ENCODE results near the gene TNIP1.

The TNIP1 gene

DNA sequence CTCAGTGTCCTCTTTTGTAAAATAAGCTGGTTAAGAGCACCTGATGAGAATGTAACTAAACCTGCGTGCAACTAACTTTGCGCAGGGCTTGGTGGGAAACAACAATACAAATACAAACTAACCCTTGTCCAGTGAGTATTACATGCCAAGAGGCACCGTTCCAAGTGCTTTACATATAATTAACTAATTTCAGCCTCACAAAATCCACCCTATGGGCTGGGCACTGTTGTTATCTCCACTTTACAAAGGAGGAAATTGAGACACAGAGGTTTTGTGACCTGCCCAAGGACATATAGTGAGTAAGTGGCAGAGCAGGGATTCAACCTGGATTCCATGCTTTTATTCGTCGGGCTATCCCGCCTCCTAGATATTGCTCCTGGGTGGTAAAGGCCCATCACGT lies 26.2 kb upstream of the TNIP1 start:
- in situ Hi-C loops (cut with HindIII; ENCODE audit: low pct_ligation_motif_present, low pct_unique_long_range_greater_than_20kb, low sequenced_read_pairs) = no loop called here
- DNase-seq = no peak

DNA sequence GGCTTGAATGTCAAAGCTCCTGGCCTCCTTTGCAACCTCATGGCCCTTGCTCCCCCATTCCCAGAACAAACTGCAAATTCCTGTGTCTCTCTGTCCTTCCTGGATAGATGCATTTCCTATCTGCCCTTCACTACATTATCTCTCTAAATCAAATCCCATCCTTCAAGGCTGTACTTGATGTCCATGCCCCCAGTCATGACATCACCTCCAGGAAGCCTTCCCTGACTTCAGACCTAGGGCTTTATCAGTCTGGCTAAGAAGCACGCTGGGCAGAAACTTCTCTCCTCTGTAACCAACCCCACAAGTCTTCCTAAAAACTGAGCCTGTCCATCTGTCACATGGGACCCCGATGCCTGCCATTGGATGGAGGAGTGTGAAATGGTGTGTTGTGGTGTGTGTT lies 25.7 kb upstream of the TNIP1 start:
- in situ Hi-C loops (cut with HindIII; ENCODE audit: low pct_ligation_motif_present, low pct_unique_long_range_greater_than_20kb, low sequenced_read_pairs) = no loop called here
- DNase-seq = no peak

DNA sequence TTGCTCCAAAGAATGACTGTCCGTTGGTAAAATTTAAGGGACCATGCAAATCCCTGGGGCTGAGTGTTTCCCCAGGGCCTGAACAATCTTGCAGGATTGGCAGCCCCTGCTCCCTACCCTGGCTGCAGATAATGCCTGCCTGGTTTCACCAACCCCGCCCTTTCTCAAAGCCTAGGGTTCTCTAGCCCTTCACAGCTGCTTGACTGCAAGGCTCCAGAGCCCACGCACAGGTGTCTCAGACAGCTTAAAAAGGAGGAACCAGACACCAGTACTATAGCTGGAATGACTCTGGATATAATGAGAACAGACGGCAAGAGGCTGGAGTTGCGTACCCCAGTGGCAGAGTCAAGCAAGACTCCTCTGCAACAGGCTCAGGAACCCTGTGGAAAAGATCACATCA lies 25.2 kb upstream of the TNIP1 start:
- in situ Hi-C loops (cut with HindIII; ENCODE audit: low pct_ligation_motif_present, low pct_unique_long_range_greater_than_20kb, low sequenced_read_pairs) = no loop called here
- no peak for DNase-seq

DNA sequence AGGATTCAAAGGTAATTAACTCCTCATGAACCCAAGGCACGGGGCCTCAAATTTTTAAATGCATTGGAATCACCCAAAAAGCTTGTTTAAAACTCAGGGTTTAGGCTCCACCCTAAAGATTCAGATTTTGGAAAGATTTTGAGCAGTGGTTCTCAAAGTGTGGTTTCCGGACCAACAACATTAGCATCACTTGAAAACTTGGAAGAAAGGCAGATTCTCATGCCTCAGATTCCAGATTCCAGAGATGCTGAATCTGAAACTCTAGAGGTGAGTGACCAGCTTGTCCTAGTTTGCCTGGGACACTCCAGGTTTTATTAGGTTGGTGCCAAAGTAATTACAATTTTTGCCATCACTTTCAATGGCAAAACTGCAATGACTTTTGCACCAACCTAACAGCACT lies 24.7 kb upstream of the TNIP1 start:
- in situ Hi-C loops (cut with HindIII; ENCODE audit: low pct_ligation_motif_present, low pct_unique_long_range_greater_than_20kb, low sequenced_read_pairs) = no loop called here
- no peak for DNase-seq

DNA sequence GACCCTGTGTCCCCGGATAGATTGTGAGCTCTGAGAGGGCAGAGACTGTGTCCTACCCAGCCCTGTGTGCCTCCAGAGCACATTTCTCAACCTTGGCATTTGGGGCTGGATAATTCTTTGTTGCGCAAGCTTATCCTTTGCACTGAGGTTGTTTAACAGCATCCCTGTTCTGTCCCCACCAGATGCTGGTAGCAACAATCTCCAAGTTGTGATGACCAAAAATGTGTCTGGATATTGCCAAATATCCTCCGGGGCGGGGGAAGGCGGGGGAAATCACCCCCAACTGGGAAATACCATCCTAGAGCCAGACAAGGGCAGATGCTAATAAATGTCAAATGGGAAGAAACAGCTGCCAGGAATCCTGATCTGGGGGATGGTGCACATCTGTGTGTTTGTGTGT lies 24.0 kb upstream of the TNIP1 start:
- DNase-seq = no peak

DNA sequence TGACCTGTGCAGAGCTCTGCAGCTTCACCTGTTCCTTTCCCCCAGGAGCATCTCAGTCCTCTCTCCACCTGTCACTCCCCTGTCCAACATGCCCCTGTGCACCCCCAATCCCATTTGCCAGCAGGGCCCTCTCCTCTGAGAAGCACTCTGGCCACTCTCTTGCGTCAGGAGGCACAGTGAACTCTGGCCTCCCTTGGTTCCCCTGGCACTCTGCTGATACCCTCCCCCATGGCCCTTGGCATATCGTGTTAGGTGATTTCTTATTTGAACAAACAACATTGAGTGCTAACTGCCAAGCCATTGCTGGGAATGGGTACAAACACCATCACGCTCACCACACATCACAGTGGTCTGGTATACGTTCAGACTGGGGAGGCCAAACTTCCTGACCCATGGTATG lies 20.9 kb upstream of the TNIP1 start:
- no peak for DNase-seq
- in situ Hi-C loops (cut with HindIII; ENCODE audit: low pct_ligation_motif_present, low pct_unique_long_range_greater_than_20kb, low sequenced_read_pairs) = no loop called here

More for the DNA sequence above, 24.0 kb upstream of the TNIP1 start:
- in situ Hi-C loops (cut with HindIII; ENCODE audit: low pct_ligation_motif_present, low pct_unique_long_range_greater_than_20kb, low sequenced_read_pairs) = no loop called here

DNA sequence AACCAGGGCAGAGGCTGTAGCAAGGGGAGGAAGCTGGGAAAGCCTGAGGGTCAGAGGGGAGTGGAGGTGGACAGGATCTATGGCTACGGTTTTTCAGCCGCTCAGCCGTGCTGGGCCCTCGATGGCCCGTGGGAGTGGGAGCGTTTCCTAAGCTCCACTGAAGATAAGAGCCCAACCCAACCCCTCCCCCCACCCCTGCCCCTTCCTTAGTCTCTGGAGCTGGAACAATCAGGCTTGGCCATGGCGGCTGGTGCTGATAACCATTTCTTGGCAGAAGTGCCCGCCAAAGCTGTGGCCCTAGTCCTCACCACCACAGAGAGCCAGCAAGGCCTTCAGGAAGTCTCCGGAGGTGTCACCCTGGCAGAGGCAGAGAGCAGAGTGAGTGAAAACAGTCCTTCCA lies 20.3 kb upstream of the TNIP1 start:
- in situ Hi-C loops (cut with HindIII; ENCODE audit: low pct_ligation_motif_present, low pct_unique_long_range_greater_than_20kb, low sequenced_read_pairs) = no loop called here

DNA sequence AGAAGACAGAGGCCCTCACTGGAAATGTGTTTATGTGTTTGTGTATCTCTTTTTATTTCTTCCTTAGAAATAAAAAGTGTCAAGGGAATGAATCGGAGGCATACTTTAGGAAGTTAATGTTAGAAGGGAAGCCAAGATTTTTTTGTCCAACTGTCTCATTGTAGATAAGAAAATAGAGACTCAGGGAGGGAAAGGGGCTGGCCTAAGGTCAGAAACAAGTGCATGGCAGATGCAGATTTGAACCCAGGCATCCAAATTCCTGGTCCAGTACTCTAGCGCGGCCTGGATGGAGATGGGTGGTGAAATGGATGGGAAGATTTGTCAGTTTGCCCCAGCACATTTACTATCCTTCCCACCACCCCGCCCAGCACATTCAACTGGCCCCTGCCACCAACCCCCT lies 19.8 kb upstream of the TNIP1 start:
- no peak for DNase-seq
- in situ Hi-C loops (cut with HindIII; ENCODE audit: low pct_ligation_motif_present, low pct_unique_long_range_greater_than_20kb, low sequenced_read_pairs) = no loop called here

More for the DNA sequence above, 20.3 kb upstream of the TNIP1 start:
- no peak for DNase-seq

DNA sequence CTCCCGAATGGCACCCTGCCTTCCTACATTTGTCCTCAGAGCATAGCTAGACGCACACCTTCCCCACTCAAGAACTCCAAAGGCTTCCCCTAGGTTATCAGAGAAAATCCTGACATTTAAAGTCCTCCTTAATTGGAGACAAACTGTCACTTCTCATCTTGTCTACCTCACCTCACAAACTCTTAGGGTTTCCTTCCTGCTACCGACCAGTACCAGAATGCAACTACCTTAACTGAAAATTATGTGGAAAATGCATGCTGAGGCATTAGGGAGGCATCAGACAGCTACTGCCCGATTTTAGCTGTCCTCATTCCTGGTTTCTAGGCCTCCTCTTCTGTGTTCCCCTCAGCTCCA lies 17.9 kb upstream of the TNIP1 start:
- no peak for DNase-seq
- in situ Hi-C loops (cut with HindIII; ENCODE audit: low pct_ligation_motif_present, low pct_unique_long_range_greater_than_20kb, low sequenced_read_pairs) = no loop called here

DNA sequence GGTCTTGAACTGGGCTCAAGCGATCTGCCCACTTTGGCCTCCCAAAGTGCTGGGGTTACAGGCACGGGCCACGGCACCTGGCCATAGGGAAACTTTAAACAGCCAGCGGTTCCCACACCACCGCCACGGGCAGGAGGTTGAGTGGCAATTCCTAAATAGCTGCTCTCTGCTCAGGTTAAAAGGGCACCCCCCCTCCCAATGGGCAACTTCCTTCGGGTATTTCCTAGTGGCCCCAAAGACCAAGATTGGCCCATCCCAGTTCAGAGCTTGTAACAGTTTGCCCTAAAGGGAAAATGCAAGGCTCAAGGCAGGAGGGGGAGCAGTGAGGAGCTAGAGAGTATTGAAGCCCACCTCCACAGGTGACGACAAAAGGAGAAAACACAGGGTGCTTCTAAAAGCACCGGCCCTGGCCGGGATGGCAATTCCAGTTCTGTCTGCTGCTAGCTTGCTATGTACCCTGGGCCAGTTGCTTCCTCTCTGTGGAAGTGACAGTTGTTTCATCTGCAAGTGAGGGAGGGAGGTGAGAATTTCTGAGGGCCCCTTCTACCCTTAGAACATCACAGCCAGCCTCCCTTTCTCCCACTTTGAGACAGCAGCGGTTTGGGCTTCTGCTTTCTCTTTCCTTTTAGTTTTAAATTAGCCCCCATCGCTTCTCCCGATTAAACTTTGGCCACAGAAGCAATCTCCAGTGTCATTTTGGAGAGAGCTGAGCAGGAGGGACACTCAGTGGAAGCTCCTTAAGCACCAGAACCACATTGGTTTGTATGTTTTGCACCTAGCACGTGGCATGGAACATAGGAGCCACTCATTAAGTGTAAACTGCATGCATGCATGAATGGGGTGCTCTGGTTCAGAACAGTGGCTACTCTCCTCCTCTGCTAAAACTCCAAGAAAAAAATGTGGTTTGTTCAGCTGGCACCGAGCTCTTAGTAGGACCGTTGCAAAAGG lies 17.3 kb upstream of the TNIP1 start:
- in situ Hi-C loops (cut with HindIII; ENCODE audit: low pct_ligation_motif_present, low pct_unique_long_range_greater_than_20kb, low sequenced_read_pairs) = no loop called here
- no peak for DNase-seq

DNA sequence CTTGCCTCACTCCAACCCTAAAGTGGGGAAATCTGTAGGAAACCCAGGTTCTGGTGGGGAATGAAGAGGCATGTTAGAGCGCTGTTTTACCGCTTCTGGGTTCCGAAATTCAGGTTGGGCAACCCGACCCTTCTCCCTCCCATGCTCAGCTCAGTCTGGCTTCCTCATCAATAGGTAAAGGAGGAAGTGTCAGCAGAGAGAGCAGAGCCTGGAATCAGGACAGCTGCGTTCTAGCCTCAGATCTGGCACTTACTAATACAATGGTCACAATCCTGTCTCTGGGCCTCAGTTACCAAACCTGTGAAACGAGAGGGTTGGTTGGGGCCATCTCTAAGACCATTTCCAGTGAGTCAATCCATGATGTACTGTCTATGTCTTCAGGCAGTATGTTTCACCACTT lies 16.2 kb upstream of the TNIP1 start:
- in situ Hi-C loops (cut with HindIII; ENCODE audit: low pct_ligation_motif_present, low pct_unique_long_range_greater_than_20kb, low sequenced_read_pairs) = no loop called here
- no peak for DNase-seq

DNA sequence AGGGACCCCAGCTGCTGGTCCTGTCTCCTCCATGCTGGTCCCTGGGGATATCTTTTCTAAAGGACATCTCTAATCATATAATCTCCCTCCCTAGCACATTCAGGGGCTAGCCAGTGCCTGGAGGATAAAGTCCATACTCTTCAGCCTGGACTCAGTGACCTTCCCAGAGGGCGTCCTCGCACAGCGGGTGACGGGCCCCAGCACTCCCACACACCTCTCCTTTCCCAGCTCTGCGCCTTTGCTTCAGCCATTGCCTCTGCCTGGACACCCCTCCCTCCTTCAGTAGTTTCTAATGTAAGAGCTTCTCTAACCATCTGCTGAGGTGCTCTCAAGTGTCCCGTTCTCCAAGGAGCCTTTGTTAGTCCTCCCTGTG lies 15.2 kb upstream of the TNIP1 start:
- in situ Hi-C loops (cut with HindIII; ENCODE audit: low pct_ligation_motif_present, low pct_unique_long_range_greater_than_20kb, low sequenced_read_pairs) = no loop called here
- DNase-seq = no peak

DNA sequence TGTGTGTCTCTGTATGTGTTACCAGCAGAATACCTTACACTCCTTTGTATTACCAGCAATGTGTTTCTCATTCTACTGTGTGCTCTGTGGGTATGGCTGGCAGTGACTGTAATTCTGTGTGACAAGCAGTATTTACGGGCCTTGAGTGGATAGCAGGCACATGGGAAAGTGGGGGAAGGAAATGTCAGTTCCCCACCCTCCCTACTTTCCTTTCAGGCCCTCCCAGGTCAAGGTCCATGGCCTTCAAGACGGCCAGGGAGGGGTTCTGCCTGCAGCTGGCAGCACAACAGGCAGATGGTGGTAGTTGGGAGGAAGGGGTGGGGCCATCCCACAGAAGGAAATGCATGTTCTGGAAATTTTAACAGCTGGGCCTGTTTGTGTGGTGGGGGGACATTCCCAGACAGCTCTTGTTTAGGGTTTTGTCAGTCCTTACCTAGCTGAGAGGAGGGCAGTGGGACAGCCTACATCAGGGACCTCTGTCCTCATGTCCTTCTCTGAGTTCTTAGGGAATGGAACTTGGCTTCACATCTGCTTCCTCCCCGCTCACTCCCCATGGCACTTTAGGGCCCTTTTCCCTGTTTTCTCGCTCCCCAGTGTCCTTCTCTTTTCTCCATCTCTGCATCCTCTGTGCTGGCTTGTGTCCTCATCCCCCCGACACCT lies 14.6 kb upstream of the TNIP1 start:
- in situ Hi-C loops (cut with HindIII; ENCODE audit: low pct_ligation_motif_present, low pct_unique_long_range_greater_than_20kb, low sequenced_read_pairs) = no loop called here
- no peak for DNase-seq

DNA sequence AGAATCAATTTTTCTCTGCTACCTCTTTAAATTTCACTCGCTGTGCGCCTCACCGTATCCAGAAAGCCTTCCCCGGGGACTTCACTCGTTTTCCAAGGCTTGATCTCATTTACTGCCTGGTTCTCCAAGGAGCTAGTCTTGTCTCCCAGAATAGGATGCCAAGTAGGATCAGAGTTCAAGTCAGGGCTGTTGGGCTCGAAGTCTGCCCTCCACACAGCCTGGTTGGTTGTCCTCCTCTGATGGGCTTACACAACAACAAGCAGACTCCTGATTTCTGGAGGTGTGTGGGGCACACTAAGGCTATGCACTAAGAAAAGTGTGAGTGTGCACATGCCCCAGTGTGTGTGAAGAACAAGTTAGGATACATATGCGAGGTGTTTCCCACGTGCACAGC lies 14.0 kb upstream of the TNIP1 start:
- no peak for DNase-seq
- in situ Hi-C loops (cut with HindIII; ENCODE audit: low pct_ligation_motif_present, low pct_unique_long_range_greater_than_20kb, low sequenced_read_pairs) = no loop called here

DNA sequence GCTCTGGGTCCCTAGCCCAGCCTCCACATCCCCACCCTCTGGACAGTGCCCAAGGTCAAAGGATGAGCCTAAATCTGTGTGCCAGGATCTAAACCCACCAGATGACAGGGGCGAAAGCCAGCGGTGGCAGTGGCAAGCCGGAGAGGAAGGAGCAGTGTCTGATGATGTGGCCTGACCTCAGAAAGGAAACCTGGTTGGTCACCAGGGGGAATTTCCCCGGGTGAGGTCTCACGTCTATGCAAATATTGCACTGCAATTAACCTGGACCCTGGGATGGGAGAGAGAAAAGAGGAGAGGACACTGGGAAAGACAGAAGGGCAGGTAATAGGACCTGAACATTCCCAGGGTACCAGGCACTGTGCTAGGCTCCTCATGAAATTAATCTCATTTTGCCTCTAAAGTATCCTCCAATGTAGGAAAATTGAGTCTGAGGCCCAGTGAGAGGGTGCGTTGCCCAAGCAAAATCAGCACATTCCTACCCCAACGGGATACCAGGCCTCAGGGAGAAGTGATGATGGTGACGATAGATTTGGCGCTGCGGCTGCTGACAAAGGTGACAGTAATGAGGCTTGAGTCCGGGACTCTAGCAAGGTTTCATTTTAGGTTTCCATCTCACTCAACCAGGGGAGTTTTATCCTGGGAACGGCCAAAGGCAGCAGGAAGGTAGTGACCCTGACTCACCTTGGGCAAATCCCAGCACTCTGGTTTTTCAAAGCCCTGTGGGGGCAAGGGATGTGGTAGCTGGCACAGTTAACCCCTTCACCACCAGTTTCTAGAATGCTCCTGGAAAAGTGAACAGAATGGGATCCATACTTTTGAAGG lies 13.4 kb upstream of the TNIP1 start:
- in situ Hi-C loops (cut with HindIII; ENCODE audit: low pct_ligation_motif_present, low pct_unique_long_range_greater_than_20kb, low sequenced_read_pairs) = no loop called here
- no peak for DNase-seq

DNA sequence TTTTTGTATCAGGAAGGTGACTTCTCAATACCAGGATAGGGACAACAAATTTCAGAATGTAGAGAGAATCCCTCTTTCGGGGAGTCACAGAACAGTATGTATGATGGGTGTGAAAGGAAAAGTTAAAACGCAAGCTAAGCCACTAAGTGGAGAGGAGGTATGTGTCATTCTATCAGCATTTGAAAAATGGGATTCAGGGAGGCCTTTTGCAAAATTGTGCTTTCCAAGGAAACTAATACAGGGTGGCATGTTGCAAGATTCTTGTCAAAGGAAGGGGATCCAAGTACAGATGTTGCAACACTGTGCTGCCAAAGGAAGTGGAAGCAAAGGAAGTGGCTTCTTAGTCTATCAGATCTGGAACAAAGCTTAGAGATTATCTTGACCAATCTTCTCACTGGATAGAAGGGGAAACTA lies 12.6 kb upstream of the TNIP1 start:
- DNase-seq = peak; percentile 91
- in situ Hi-C loops (cut with HindIII; ENCODE audit: low pct_ligation_motif_present, low pct_unique_long_range_greater_than_20kb, low sequenced_read_pairs) = no loop called here

DNA sequence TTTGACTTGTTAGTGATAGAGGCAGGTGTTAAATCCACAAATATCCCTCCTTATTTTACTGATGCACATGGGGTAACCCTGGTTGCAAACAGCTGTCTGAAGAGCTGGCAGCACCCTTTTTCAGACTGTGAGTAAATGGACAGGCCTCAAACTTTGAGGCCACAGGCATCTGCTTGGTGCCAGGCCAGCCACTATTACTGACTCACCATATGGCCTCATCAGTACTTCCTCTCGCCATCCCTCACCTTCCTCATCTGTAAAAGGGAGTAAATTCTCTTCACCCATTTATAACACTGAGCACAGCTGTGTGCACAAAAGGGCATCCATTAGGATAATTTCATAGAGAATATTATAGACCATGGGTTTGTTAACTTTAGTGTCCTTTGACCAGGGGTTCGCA lies 11.9 kb upstream of the TNIP1 start:
- in situ Hi-C loops (cut with HindIII; ENCODE audit: low pct_ligation_motif_present, low pct_unique_long_range_greater_than_20kb, low sequenced_read_pairs) = no loop called here
- DNase-seq = peak; percentile 79

DNA sequence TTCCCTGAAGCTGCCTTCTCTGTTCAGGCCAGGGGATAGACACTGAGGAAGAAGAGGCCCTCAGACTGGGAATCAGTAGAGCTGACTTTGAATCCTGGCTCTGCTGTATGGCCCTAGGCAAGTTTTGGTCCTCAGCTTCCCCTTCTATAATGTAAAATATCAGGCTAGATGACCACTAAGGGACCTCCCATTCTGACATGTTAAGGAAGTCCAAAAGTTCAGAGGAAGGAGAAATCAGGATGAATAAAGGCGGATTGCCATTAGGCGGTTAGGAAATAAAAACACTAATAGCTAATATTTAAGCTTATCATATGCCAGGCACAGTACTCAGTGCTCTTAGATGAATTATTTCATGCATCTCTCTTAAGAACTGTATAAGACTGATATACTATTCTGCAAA lies 8.9 kb upstream of the TNIP1 start:
- in situ Hi-C loops (cut with HindIII; ENCODE audit: low pct_ligation_motif_present, low pct_unique_long_range_greater_than_20kb, low sequenced_read_pairs) = no loop called here
- DNase-seq = no peak

DNA sequence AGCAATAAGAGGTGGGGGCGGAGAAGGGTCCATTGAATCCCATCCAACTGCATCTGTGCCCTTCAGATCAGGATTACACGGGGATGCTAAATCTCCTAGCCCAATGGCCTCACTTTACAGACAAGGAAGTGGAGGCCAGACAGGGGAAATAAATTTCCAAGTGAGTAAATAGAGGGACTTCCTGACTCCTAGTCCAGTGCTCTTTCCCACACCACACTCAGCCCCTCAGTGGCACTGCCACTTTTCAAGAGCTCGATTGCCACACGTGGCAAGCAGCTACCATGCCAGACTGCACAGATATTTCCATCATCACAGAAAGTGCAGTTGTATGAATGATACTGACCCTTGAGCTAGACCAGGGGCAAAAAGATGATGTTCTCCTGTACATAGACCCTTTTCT lies 8.2 kb upstream of the TNIP1 start:
- in situ Hi-C loops (cut with HindIII; ENCODE audit: low pct_ligation_motif_present, low pct_unique_long_range_greater_than_20kb, low sequenced_read_pairs) = no loop called here
- no peak for DNase-seq
